Karpas-422 (cell line): ENCODE data around the gene SMOC2. TPM values are rescaled to one million over a fixed set of nuclear protein-coding genes. Genes with fewer than 3 reads are reported as not detected.

ENCODE experiments used
- DNase-seq: peaks from one replicate; pipeline ENCODE4 v3.0.0-alpha.2; 2015
- H2AFZ ChIP-seq: fragments of 200-600 bp; sonication (generic); 2 replicates; pipeline ENCODE4 v1.6.1; 2014; ENCODE audit warnings: antibody characterized with exemption, low read length, mixed read lengths
- H3K27ac ChIP-seq: fragments of 200-600 bp; sonication (generic); 2 replicates; pipeline ENCODE4 v1.5.1; 2014; ENCODE audit warnings: mild to moderate bottlenecking, low read length, moderate library complexity
- H3K27me3 ChIP-seq: fragments of 200-600 bp; sonication (generic); 2 replicates; pipeline ENCODE4 v1.6.1; 2014; ENCODE audit warnings: low read length, mixed read lengths
- H3K36me3 ChIP-seq: fragments of 200-600 bp; sonication (generic); 2 replicates; pipeline ENCODE4 v1.6.1; 2014; ENCODE audit warnings: low read length, mixed read lengths; ENCODE audit not compliant: insufficient read depth
- H3K4me1 ChIP-seq: fragments of 200-600 bp; sonication (generic); 2 replicates; pipeline ENCODE4 v1.6.1; 2014; ENCODE audit warnings: mild to moderate bottlenecking, low read length, mixed read lengths
- H3K4me2 ChIP-seq: fragments of 200-600 bp; sonication (generic); 2 replicates; pipeline ENCODE4 v1.6.1; 2014; ENCODE audit warnings: low read length, low read depth, mild to moderate bottlenecking; ENCODE audit not compliant: poor library complexity, severe bottlenecking
- H3K4me3 ChIP-seq: fragments of 200-600 bp; sonication (generic); 2 replicates; pipeline ENCODE4 v1.5.1; 2014; ENCODE audit warnings: mild to moderate bottlenecking, antibody characterized with exemption, low read length, mixed read lengths
- H3K79me2 ChIP-seq: fragments of 200-600 bp; sonication (generic); 2 replicates; pipeline ENCODE4 v1.6.1; 2014; ENCODE audit warnings: mild to moderate bottlenecking, low read length, mixed read lengths
- H3K9ac ChIP-seq: fragments of 200-600 bp; sonication (generic); 2 replicates; pipeline ENCODE4 v1.6.0; 2014; ENCODE audit warnings: low read length
- H3K9me2 ChIP-seq: fragments of 200-600 bp; sonication (generic), shearing (Covaris generic); replicated peaks from 2 replicates; pipeline ENCODE4 v1.6.0; 2014; ENCODE audit warnings: mild to moderate bottlenecking, low read length, moderate library complexity; ENCODE audit not compliant: insufficient read depth
- H3K9me3 ChIP-seq: fragments of 300-700, 200-600 bp; sonication (generic); 2 replicates; pipeline ENCODE4 v1.6.1; 2014; ENCODE audit warnings: low read length, mixed read lengths
- H4K20me1 ChIP-seq: fragments of 200-600 bp; sonication (generic); 2 replicates; pipeline ENCODE4 v1.6.1; 2014; ENCODE audit warnings: mild to moderate bottlenecking, antibody characterized with exemption, low read length, low read depth; ENCODE audit not compliant: insufficient read depth
- total RNA-seq: library from RNA; depleted of rRNA; stranded (reverse); fragments of >200 nt; shearing (Covaris generic); gene quantifications from 2 replicates; pipeline ENCODE4 v1.2.3, GENCODE V29; 2014; ENCODE audit warnings: low replicate concordance

Gene SMOC2
- total RNA-seq, 1 experiment from 2014 or later, result not detected

GRCh38 chr6:168513766-168514165 is 72.8 kb downstream of the SMOC2 start:
- Histone ChIP-seq H3K27me3 (no peaks in the 10 kb centered on the region), H3K79me2 (no peaks in the 10 kb centered on the region), H3K36me3 (no peaks in the 10 kb centered on the region), H3K4me1 (no peaks in the 10 kb centered on the region), H3K4me2 (no peak overlapping the region), H3K4me3 (no peak overlapping the region), H2AFZ (no peak overlapping the region), H3K9ac (no peak overlapping the region), H3K9me2 (no peaks in the 10 kb centered on the region), H4K20me1 (no peaks in the 10 kb centered on the region), H3K27ac (no peak overlapping the region), H3K9me3 (peaks cover 2% of the 10 kb centered on the region; the same call in 1 of the 2 replicates)
- no peak for DNase-seq

- Histone ChIP-seq H2AFZ (no peak overlapping the region), H3K4me3 (no peak overlapping the region), H3K27me3 (no peaks in the 10 kb centered on the region), H3K9me2 (no peaks in the 10 kb centered on the region), H3K4me2 (no peak overlapping the region), H3K9me3 (peaks cover 7% of the 10 kb centered on the region; the same call in 1 of the 2 replicates), H3K9ac (no peak overlapping the region), H3K4me1 (no peaks in the 10 kb centered on the region), H4K20me1 (no peaks in the 10 kb centered on the region), H3K36me3 (no peaks in the 10 kb centered on the region), H3K27ac (no peak overlapping the region), H3K79me2 (no peaks in the 10 kb centered on the region)
- no peak for DNase-seq
Observed at GRCh38 chr6:168514216-168514615, 73.2 kb downstream of the SMOC2 start.

GRCh38 chr6:168515376-168515775 is 74.4 kb downstream of the SMOC2 start:
- Histone ChIP-seq H3K79me2 (no peaks in the 10 kb centered on the region), H3K9me2 (no peaks in the 10 kb centered on the region)

GRCh38 chr6:168516944-168517741 is 76.2 kb downstream of the SMOC2 start:
- Histone ChIP-seq H3K4me1 (no peaks in the 10 kb centered on the region), H2AFZ (no peak overlapping the region), H3K4me2 (no peak overlapping the region), H3K9me3 (peaks cover 7% of the 10 kb centered on the region; the same call in 1 of the 2 replicates), H4K20me1 (no peaks in the 10 kb centered on the region), H3K27me3 (no peaks in the 10 kb centered on the region), H3K79me2 (no peaks in the 10 kb centered on the region), H3K27ac (no peak overlapping the region), H3K36me3 (no peaks in the 10 kb centered on the region), H3K4me3 (no peak overlapping the region), H3K9ac (no peak overlapping the region), H3K9me2 (no peaks in the 10 kb centered on the region)
- no peak for DNase-seq

More at GRCh38 chr6:168515376-168515775, 74.4 kb downstream of the SMOC2 start:
- Histone ChIP-seq H3K9me3 (peaks cover 7% of the 10 kb centered on the region; the same call in 1 of the 2 replicates), H3K36me3 (no peaks in the 10 kb centered on the region), H3K9ac (no peak overlapping the region), H4K20me1 (no peaks in the 10 kb centered on the region), H3K4me1 (no peaks in the 10 kb centered on the region), H3K27ac (no peak overlapping the region), H2AFZ (no peak overlapping the region), H3K4me3 (no peak overlapping the region), H3K4me2 (no peak overlapping the region), H3K27me3 (no peaks in the 10 kb centered on the region)
- DNase-seq, result no peak

- H3K9ac ChIP-seq, result no peak overlapping the region
- no peak for DNase-seq
- H3K9me2 ChIP-seq, result no peaks in the 10 kb centered on the region
- H3K27me3 ChIP-seq, result no peaks in the 10 kb centered on the region
- H3K79me2 ChIP-seq, result no peaks in the 10 kb centered on the region
- H3K9me3 ChIP-seq, result peaks cover 7% of the 10 kb centered on the region; the same call in 1 of the 2 replicates
- H3K4me2 ChIP-seq, result no peak overlapping the region
- no peak overlapping the region for H2AFZ ChIP-seq
- no peak overlapping the region for H3K27ac ChIP-seq
- no peaks in the 10 kb centered on the region for H3K36me3 ChIP-seq
- no peaks in the 10 kb centered on the region for H3K4me1 ChIP-seq
- H4K20me1 ChIP-seq, result no peaks in the 10 kb centered on the region
- H3K4me3 ChIP-seq, result no peak overlapping the region
Observed at GRCh38 chr6:168517742-168518347, 76.9 kb downstream of the SMOC2 start.

GRCh38 chr6:168518348-168518745 is 77.4 kb downstream of the SMOC2 start:
- H3K4me2 ChIP-seq, result no peak overlapping the region
- no peaks in the 10 kb centered on the region for H3K27me3 ChIP-seq
- H2AFZ ChIP-seq, result no peak overlapping the region
- no peak overlapping the region for H3K4me3 ChIP-seq
- DNase-seq, result no peak
- no peaks in the 10 kb centered on the region for H3K4me1 ChIP-seq
- H3K9me2 ChIP-seq, result no peaks in the 10 kb centered on the region
- peaks cover 7% of the 10 kb centered on the region; the same call in 1 of the 2 replicates for H3K9me3 ChIP-seq
- H3K27ac ChIP-seq, result no peak overlapping the region
- H4K20me1 ChIP-seq, result no peaks in the 10 kb centered on the region
- no peak overlapping the region for H3K9ac ChIP-seq
- no peaks in the 10 kb centered on the region for H3K79me2 ChIP-seq
- no peaks in the 10 kb centered on the region for H3K36me3 ChIP-seq

- no peaks in the 10 kb centered on the region for H3K36me3 ChIP-seq
- peaks cover 7% of the 10 kb centered on the region; the same call in 1 of the 2 replicates for H3K9me3 ChIP-seq
- no peak overlapping the region for H3K9ac ChIP-seq
- H3K4me1 ChIP-seq, result no peaks in the 10 kb centered on the region
- H3K27me3 ChIP-seq, result no peaks in the 10 kb centered on the region
- H4K20me1 ChIP-seq, result no peaks in the 10 kb centered on the region
- no peak for DNase-seq
- H3K9me2 ChIP-seq, result no peaks in the 10 kb centered on the region
- no peak overlapping the region for H2AFZ ChIP-seq
- no peak overlapping the region for H3K27ac ChIP-seq
- no peak overlapping the region for H3K4me3 ChIP-seq
- H3K4me2 ChIP-seq, result no peak overlapping the region
- no peaks in the 10 kb centered on the region for H3K79me2 ChIP-seq
Observed at GRCh38 chr6:168518867-168519266, 77.9 kb downstream of the SMOC2 start.

- Histone ChIP-seq H3K36me3 (no peaks in the 10 kb centered on the region), H3K4me3 (no peak overlapping the region), H3K27me3 (no peaks in the 10 kb centered on the region), H3K4me2 (no peak overlapping the region), H3K9ac (no peak overlapping the region), H2AFZ (no peak overlapping the region), H3K9me3 (peaks cover 7% of the 10 kb centered on the region; the same call in 1 of the 2 replicates), H3K27ac (no peak overlapping the region), H3K4me1 (no peaks in the 10 kb centered on the region), H3K79me2 (no peaks in the 10 kb centered on the region), H3K9me2 (no peaks in the 10 kb centered on the region), H4K20me1 (no peaks in the 10 kb centered on the region)
- DNase-seq, result no peak
Observed at GRCh38 chr6:168520233-168520632, 79.2 kb downstream of the SMOC2 start.
